ENCODE measurements around the gene INHBC. TPM values are rescaled to one million over a fixed set of nuclear protein-coding genes. Genes with fewer than 3 reads are reported as not detected.

INHBC gene
- polyA plus RNA-seq, 3 donors: 0.14 to 0.21 (median 0.20) TPM

Other genes with a start within 250 kb of the INHBC start
- 1 to 10 TPM; 2.4 to 3.7 (median 2.5) TPM for gene NXPH4, start 218.0 kb upstream of the INHBC start, polyA plus RNA-seq (ENCODE audit: insufficient read length in 3 of 3)
- gene SHMT2, start 205.1 kb upstream of the INHBC start, polyA plus RNA-seq (ENCODE audit: insufficient read length in 3 of 3): 10 to 100 TPM; 66.0 to 79.2 (median 72.7) TPM
- 1 to 10 TPM; 2.5 to 4.2 (median 3.3) TPM for gene STAC3, start 183.6 kb upstream of the INHBC start, polyA plus RNA-seq (ENCODE audit: insufficient read length in 3 of 3)
- 10 to 100 TPM; 60.6 to 67.5 (median 66.1) TPM for gene R3HDM2, start 3.7 kb upstream of the INHBC start, polyA plus RNA-seq (ENCODE audit: insufficient read length in 3 of 3)
- under 1 TPM; 0.40 to 0.44 (median 0.42) TPM for gene INHBE, start 20.5 kb downstream of the INHBC start, polyA plus RNA-seq (ENCODE audit: insufficient read length in 3 of 3)
- 10 to 100 TPM; 15.9 to 18.8 (median 16.5) TPM for gene GLI1, start 25.0 kb downstream of the INHBC start, polyA plus RNA-seq (ENCODE audit: insufficient read length in 3 of 3)
- 1 to 10 TPM; 1.9 to 2.3 (median 1.9) TPM for gene ARHGAP9, start 45.1 kb downstream of the INHBC start, polyA plus RNA-seq (ENCODE audit: insufficient read length in 3 of 3)
- 100 to 1,000 TPM; 108 to 110 (median 109) TPM for gene MARS1, start 53.3 kb downstream of the INHBC start, polyA plus RNA-seq (ENCODE audit: insufficient read length in 3 of 3)
- 10 to 100 TPM; 33.8 to 35.7 (median 35.3) TPM for gene DDIT3, start 85.7 kb downstream of the INHBC start, polyA plus RNA-seq (ENCODE audit: insufficient read length in 3 of 3)
- 10 to 100 TPM; 36.8 to 44.8 (median 41.6) TPM for gene MBD6, start 88.0 kb downstream of the INHBC start, polyA plus RNA-seq (ENCODE audit: insufficient read length in 3 of 3)
- gene DCTN2, start 112.4 kb downstream of the INHBC start, polyA plus RNA-seq (ENCODE audit: insufficient read length in 3 of 3): 100 to 1,000 TPM; 163 to 179 (median 165) TPM
- under 1 TPM; 0.31 to 0.39 (median 0.32) TPM for gene KIF5A, start 115.3 kb downstream of the INHBC start, polyA plus RNA-seq (ENCODE audit: insufficient read length in 3 of 3)
- gene PIP4K2C, start 156.4 kb downstream of the INHBC start, polyA plus RNA-seq (ENCODE audit: insufficient read length in 3 of 3): 10 to 100 TPM; 43.6 to 47.5 (median 44.8) TPM
- 10 to 100 TPM; 44.4 to 51.8 (median 47.0) TPM for gene DTX3, start 170.0 kb downstream of the INHBC start, polyA plus RNA-seq (ENCODE audit: insufficient read length in 3 of 3)
- 10 to 100 TPM; 26.7 to 31.4 (median 27.8) TPM for gene ARHGEF25, start 176.7 kb downstream of the INHBC start, polyA plus RNA-seq (ENCODE audit: insufficient read length in 3 of 3)
- under 1 TPM; 0.37 to 0.75 (median 0.64) TPM for gene B4GALNT1, start 198.4 kb downstream of the INHBC start, polyA plus RNA-seq (ENCODE audit: insufficient read length in 3 of 3)

All from right renal cortex interstitium (tissue), 3 donors.